ENCODE data around the gene ABTB2.

Gene ABTB2

GRCh38 chr11:34348096-34348495 lies 9.7 kb downstream of the ABTB2 start:
- CTCF ChIA-PET = no interaction called here
- no peak for DNase-seq (ENCODE audit: extremely low spot score)
- TF ChIP-seq FOXA1 (IDR thresholded peaks at IDR 0.05) = no peak
- no peak for TF ChIP-seq LEF1 (IDR thresholded peaks at IDR 0.05; ENCODE audit: borderline replicate concordance)
- no peak for TF ChIP-seq HDGF (IDR thresholded peaks at IDR 0.05; ENCODE audit: borderline replicate concordance)
- TF ChIP-seq ARNT (IDR thresholded peaks at IDR 0.05) = no peak
- no peak for TF ChIP-seq FOXM1 (IDR thresholded peaks at IDR 0.05; ENCODE audit: borderline replicate concordance)
- no peak for TF ChIP-seq L3MBTL2 (conservative IDR thresholded peaks at IDR 0.05)
- no peak for TF ChIP-seq TARDBP (IDR thresholded peaks at IDR 0.05)
- no peak for TF ChIP-seq ELF4 (IDR thresholded peaks at IDR 0.05)
- no peak for TF ChIP-seq BHLHE40 (IDR thresholded peaks at IDR 0.05; ENCODE audit: borderline replicate concordance)
- TF ChIP-seq FOXK2 (IDR thresholded peaks at IDR 0.05) = no peak
- no peak for TF ChIP-seq PKNOX1 (IDR thresholded peaks at IDR 0.05)
- no peak for TF ChIP-seq SUZ12 (IDR thresholded peaks at IDR 0.05)
- TF ChIP-seq NFRKB (IDR thresholded peaks at IDR 0.05) = no peak
- no peak for TF ChIP-seq SP1 (IDR thresholded peaks at IDR 0.05)
- no peak for TF ChIP-seq CTBP1 (IDR thresholded peaks at IDR 0.05; ENCODE audit: borderline replicate concordance)
- POLR2A ChIA-PET = interaction anchor here (1.9 kb wide), 1 partner anchor 10 kb away, joined by 7 read pairs; the partner anchor contains the start of gene ABTB2

- ChIA-PET POLR2A (interaction anchor here (1.1 kb wide), 1 partner anchor 11 kb away, joined by 5 read pairs; the partner anchor contains the start of gene ABTB2), CTCF (interaction anchor here (1.0 to 1.1 kb wide), 2 partner anchors 123 to 172 kb away, joined by 3 to 4 read pairs; no protein-coding TSS in a partner anchor)
- no peak for TF ChIP-seq FOXA1 (IDR thresholded peaks at IDR 0.05)
- no peak for TF ChIP-seq HDGF (IDR thresholded peaks at IDR 0.05; ENCODE audit: borderline replicate concordance)
- no peak for TF ChIP-seq CTBP1 (IDR thresholded peaks at IDR 0.05; ENCODE audit: borderline replicate concordance)
- TF ChIP-seq NFRKB (IDR thresholded peaks at IDR 0.05) = no peak
- TF ChIP-seq TARDBP (IDR thresholded peaks at IDR 0.05) = no peak
- no peak for DNase-seq (ENCODE audit: extremely low spot score)
Measured at GRCh38 chr11:34346551-34346950, 11.3 kb downstream of the ABTB2 start.

GRCh38 chr11:34345991-34346480 lies 11.8 kb downstream of the ABTB2 start:
- POLR2A ChIA-PET = interaction anchor here (1.1 kb wide), 1 partner anchor 12 kb away, joined by 5 read pairs; the partner anchor contains the start of gene ABTB2
- no peak for TF ChIP-seq ELF4 (IDR thresholded peaks at IDR 0.05)
- no peak for TF ChIP-seq LEF1 (IDR thresholded peaks at IDR 0.05; ENCODE audit: borderline replicate concordance)
- TF ChIP-seq SP1 (IDR thresholded peaks at IDR 0.05) = no peak
- no peak for TF ChIP-seq L3MBTL2 (conservative IDR thresholded peaks at IDR 0.05)
- TF ChIP-seq PKNOX1 (IDR thresholded peaks at IDR 0.05) = no peak
- no peak for TF ChIP-seq FOXK2 (IDR thresholded peaks at IDR 0.05)
- TF ChIP-seq TARDBP (IDR thresholded peaks at IDR 0.05) = no peak
- no peak for TF ChIP-seq CTBP1 (IDR thresholded peaks at IDR 0.05; ENCODE audit: borderline replicate concordance)
- CTCF ChIA-PET = interaction anchor here (1.0 to 1.1 kb wide), 2 partner anchors 122 to 172 kb away, joined by 3 to 4 read pairs; no protein-coding TSS in a partner anchor
- DNase-seq (ENCODE audit: extremely low spot score) = no peak

GRCh38 chr11:34345540-34345876 lies 12.3 kb downstream of the ABTB2 start:
- CTCF ChIA-PET = interaction anchor here (1.0 kb wide), 2 partner anchors 121 to 171 kb away, joined by 3 to 4 read pairs; no protein-coding TSS in a partner anchor

GRCh38 chr11:34344768-34345539 lies 12.9 kb downstream of the ABTB2 start:
- TF ChIP-seq ARNT (IDR thresholded peaks at IDR 0.05) = no peak
- TF ChIP-seq ELF4 (IDR thresholded peaks at IDR 0.05) = no peak
- no peak for TF ChIP-seq PKNOX1 (IDR thresholded peaks at IDR 0.05)
- TF ChIP-seq LEF1 (IDR thresholded peaks at IDR 0.05; ENCODE audit: borderline replicate concordance) = no peak
- TF ChIP-seq HDGF (IDR thresholded peaks at IDR 0.05; ENCODE audit: borderline replicate concordance) = no peak
- no peak for TF ChIP-seq SUZ12 (IDR thresholded peaks at IDR 0.05)
- TF ChIP-seq BHLHE40 (IDR thresholded peaks at IDR 0.05; ENCODE audit: borderline replicate concordance) = no peak
- TF ChIP-seq L3MBTL2 (conservative IDR thresholded peaks at IDR 0.05) = no peak
- TF ChIP-seq CTBP1 (IDR thresholded peaks at IDR 0.05; ENCODE audit: borderline replicate concordance) = no peak
- no peak for TF ChIP-seq FOXM1 (IDR thresholded peaks at IDR 0.05; ENCODE audit: borderline replicate concordance)
- no peak for TF ChIP-seq ZNF384 (IDR thresholded peaks at IDR 0.05)
- CTCF ChIA-PET = interaction anchor here (1.0 kb wide), 1 partner anchor 171 kb away, joined by 4 read pairs; no protein-coding TSS in a partner anchor
- POLR2A ChIA-PET = no interaction called here
- no peak for DNase-seq (ENCODE audit: extremely low spot score)

More at GRCh38 chr11:34345540-34345876, 12.3 kb downstream of the ABTB2 start:
- TF ChIP-seq LEF1 (IDR thresholded peaks at IDR 0.05; ENCODE audit: borderline replicate concordance) (no peak), BHLHE40 (IDR thresholded peaks at IDR 0.05; ENCODE audit: borderline replicate concordance) (no peak), FOXK2 (IDR thresholded peaks at IDR 0.05) (no peak), ARNT (IDR thresholded peaks at IDR 0.05) (no peak), ZNF384 (IDR thresholded peaks at IDR 0.05) (no peak), SUZ12 (IDR thresholded peaks at IDR 0.05) (no peak), NFRKB (IDR thresholded peaks at IDR 0.05) (no peak), HDGF (IDR thresholded peaks at IDR 0.05; ENCODE audit: borderline replicate concordance) (no peak), TARDBP (IDR thresholded peaks at IDR 0.05) (no peak), PKNOX1 (IDR thresholded peaks at IDR 0.05) (no peak), ELF4 (IDR thresholded peaks at IDR 0.05) (no peak), L3MBTL2 (conservative IDR thresholded peaks at IDR 0.05) (no peak), FOXA1 (IDR thresholded peaks at IDR 0.05) (no peak), SP1 (IDR thresholded peaks at IDR 0.05) (no peak), FOXM1 (IDR thresholded peaks at IDR 0.05; ENCODE audit: borderline replicate concordance) (no peak), CTBP1 (IDR thresholded peaks at IDR 0.05; ENCODE audit: borderline replicate concordance) (no peak)
- DNase-seq (ENCODE audit: extremely low spot score) = no peak
- POLR2A ChIA-PET = no interaction called here

Data from HEK293T (cell line).